ENCODE data around the gene DRD1.
A peak's percentile ranks its signal among the peaks of the same experiment; 100 is the strongest.

DRD1 gene

DNA sequence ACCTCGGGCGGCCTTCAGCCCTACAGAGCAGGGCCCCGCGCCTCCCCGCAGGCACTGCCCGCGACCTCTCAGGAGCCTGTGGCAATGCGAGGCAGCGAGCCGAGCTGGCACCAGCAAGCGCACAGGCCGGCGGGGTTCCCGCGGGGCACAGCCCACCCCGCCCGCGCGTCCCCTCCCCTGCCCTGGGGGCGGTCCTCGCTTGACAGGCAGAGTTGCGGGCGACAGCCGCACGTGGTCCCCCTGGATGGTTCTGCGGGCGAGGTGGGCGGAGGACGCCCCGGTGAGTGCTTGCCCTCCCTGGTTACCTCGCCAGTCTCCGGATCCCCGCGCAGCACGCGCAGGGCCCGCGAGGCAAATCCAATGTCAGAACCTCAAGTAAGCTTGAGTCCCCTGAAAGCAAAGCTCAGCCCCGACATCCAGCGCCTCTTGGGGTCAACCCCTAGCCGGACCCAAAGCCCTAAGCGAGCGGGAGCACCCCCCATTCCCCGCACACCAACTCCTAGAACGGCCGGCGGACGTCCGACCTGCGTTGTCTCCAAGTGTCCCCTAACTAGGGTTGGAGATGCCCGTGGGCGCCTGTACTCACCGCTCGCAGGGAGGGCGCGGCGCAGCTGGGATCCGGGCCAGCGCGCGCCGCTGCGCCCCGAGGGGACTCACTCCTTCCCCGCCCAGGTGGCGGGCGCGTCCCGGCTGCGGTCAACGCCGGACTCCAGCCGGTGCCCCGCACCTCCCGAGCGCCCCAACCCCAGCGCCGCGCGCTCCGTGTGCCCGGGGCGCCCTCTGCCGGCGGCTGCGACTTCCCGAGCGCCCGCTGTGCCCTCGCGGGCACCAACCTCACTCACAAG lies at the start of gene DRD1:
Gene DRD1 (minus strand): TSS at position 123 of the 845 bp plus-strand sequence. CDS start 1,083 bp downstream, outside the sequence.
- DNase-seq = peak; percentile 40 to 56
- TF ChIP-seq GATA1 (IDR thresholded peaks at IDR 0.05; ENCODE audit: low read depth, low read length) = no peak
- TF ChIP-seq POLR2A (IDR thresholded peaks at IDR 0.05; ENCODE audit: low read length) = no peak

DNA sequence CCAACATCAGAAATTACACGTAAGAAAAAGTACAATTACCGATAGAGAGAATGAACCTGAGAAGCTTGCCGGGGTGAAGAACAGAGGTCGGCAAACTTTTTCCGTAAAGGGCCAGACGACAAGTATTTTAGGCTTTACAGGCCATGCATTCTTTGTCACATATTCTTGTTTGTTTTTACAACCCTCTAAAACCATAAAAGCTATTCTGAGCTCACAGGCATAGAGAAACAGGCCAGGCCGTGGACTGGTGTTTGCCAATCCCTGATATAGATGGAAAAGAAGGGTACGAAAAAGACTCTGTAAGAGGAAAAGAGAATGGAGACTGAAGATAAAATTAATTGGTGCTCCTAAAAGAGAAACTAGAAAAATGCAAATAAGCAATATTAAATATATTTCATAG lies 49.7 kb upstream of the DRD1 start:
- TF ChIP-seq GATA1 (IDR thresholded peaks at IDR 0.05; ENCODE audit: low read depth, low read length) (no peak), POLR2A (IDR thresholded peaks at IDR 0.05; ENCODE audit: low read length) (no peak)
- no peak for DNase-seq

- TF ChIP-seq POLR2A (IDR thresholded peaks at IDR 0.05; ENCODE audit: low read length) (no peak), GATA1 (IDR thresholded peaks at IDR 0.05; ENCODE audit: low read depth, low read length) (no peak)
These were observed 49.3 kb upstream of the DRD1 start for GRCh38 chr5:175493260-175493659.

GRCh38 chr5:175491223-175491622 lies 47.2 kb upstream of the DRD1 start:
- no peak for DNase-seq
- TF ChIP-seq POLR2A (IDR thresholded peaks at IDR 0.05; ENCODE audit: low read length) = no peak
- TF ChIP-seq GATA1 (IDR thresholded peaks at IDR 0.05; ENCODE audit: low read depth, low read length) = no peak

More at GRCh38 chr5:175493260-175493659, 49.3 kb upstream of the DRD1 start:
- DNase-seq = no peak

GRCh38 chr5:175489693-175490443 lies 45.9 kb upstream of the DRD1 start:
- DNase-seq = no peak
- TF ChIP-seq GATA1 (IDR thresholded peaks at IDR 0.05; ENCODE audit: low read depth, low read length) (no peak), POLR2A (IDR thresholded peaks at IDR 0.05; ENCODE audit: low read length) (no peak)

GRCh38 chr5:175487514-175488222 lies 43.7 kb upstream of the DRD1 start:
- no peak for DNase-seq
- no peak for TF ChIP-seq POLR2A (IDR thresholded peaks at IDR 0.05; ENCODE audit: low read length)
- TF ChIP-seq GATA1 (IDR thresholded peaks at IDR 0.05; ENCODE audit: low read depth, low read length) = no peak

DNA sequence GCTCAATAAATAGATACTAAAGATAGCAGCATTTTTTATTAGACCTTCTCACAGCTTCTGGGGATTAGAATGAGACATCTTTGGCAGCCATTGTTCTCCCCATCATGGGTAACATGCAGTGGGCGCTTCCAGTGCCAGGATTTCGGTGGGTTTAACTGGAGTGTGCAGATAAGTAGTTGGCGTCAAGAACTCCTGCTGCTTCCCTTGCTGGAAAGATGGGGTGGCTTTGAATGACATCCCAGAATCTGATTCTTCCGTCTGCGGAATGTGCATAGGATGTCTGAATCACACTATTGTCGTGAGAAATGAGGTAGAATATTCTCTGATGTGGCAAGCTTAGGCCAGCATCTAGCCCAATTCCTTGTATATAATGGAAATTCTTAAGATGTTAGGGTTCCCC lies 41.6 kb upstream of the DRD1 start:
- no peak for DNase-seq

DNA sequence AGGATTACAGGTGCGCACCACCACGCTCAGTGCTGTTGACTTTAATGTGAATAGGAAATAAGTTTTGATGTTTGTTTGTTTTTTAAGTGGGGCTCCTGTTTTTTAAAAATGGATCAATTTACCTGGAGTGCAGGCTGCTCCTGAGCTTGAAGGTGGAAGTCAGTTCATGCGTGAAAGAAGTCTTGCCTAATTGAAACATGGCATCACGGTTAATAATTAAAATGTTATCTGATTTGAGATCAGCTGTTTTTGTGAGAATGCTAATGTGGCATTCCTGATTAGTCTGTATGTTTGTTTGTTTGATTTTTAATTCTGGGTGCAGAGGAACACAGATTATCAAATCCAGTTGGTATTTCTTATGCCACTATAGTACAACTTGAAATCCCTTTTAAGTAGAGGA lies 40.8 kb upstream of the DRD1 start:
- TF ChIP-seq POLR2A (IDR thresholded peaks at IDR 0.05; ENCODE audit: low read length) = no peak
- TF ChIP-seq GATA1 (IDR thresholded peaks at IDR 0.05; ENCODE audit: low read depth, low read length) = no peak
- DNase-seq = no peak

More for the DNA sequence above, 41.6 kb upstream of the DRD1 start:
- TF ChIP-seq GATA1 (IDR thresholded peaks at IDR 0.05; ENCODE audit: low read depth, low read length) (no peak), POLR2A (IDR thresholded peaks at IDR 0.05; ENCODE audit: low read length) (no peak)

DNA sequence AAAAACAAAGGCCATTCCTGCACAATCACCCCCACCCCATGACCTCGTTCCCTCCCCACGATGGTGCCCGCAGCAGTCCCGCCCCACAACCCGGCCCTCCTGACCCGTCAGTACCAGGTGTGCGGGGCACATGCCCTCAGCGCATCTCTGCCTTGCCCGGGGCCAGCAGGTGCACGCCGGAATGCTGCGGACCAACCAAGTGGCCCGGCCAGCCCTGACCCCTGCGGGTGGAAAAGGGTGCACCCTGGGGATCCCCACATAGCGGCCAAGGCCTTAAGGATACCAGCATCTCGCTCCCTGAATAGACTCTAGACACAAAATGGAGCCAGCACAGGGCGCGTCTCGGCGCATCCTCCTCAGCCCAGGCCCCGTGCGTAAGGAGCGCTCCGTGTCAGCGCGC lies 40.3 kb upstream of the DRD1 start:
- TF ChIP-seq GATA1 (IDR thresholded peaks at IDR 0.05; ENCODE audit: low read depth, low read length) (no peak), POLR2A (IDR thresholded peaks at IDR 0.05; ENCODE audit: low read length) (no peak)
- DNase-seq = no peak

- no peak for DNase-seq
- TF ChIP-seq GATA1 (IDR thresholded peaks at IDR 0.05; ENCODE audit: low read depth, low read length) = no peak
- no peak for TF ChIP-seq POLR2A (IDR thresholded peaks at IDR 0.05; ENCODE audit: low read length)
These were observed 39.4 kb upstream of the DRD1 start for GRCh38 chr5:175483337-175483736.

DNA sequence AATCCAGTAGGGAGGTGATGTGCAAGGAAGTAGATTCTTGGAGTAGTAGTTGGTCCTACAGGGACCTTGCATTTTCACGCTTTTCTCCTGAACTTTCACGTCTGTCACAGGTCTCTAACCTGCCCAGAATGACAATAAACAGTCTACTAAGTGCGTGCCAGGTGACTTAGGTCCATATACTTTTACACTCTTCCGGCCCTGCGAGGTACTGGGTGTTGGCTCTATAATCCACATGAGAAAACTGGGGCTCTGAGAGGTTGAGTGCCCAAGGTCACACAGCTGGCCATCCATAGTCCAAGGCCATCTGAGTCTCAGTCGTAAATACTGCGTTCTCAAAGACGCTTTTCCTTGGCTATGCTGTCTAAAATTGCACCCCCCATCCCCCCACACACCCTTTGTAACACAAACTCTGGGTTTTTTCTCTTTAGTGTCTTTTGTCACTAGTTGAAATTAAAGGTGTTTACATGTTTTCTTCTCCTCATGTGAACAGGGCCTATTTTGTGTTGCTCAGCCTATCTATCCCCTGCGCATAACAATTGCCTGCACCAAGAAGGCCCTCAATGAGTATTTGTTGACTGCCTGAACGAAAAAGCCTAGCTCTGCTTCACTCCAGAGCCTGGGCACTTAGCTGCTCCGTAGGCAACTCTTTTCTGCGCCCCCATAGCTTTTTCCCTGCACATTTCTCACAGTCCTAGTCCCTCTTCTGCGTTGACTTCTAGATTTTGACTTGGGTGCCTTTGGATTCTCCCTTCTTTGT lies 35.3 kb upstream of the DRD1 start:
- TF ChIP-seq POLR2A (IDR thresholded peaks at IDR 0.05; ENCODE audit: low read length) = no peak
- DNase-seq = peak in 1 of 2 experiments; percentile 45

- TF ChIP-seq GATA1 (IDR thresholded peaks at IDR 0.05; ENCODE audit: low read depth, low read length) (no peak), POLR2A (IDR thresholded peaks at IDR 0.05; ENCODE audit: low read length) (peak; percentile 80)
- peak; percentile 83 to 87 for DNase-seq
These were observed 34.6 kb upstream of the DRD1 start, which contains the start of gene SFXN1 for GRCh38 chr5:175478384-175479124. Gene SFXN1 (plus strand): TSS chr5:175478560. CDS start chr5:175492104, 13,544 bp downstream.

DNA sequence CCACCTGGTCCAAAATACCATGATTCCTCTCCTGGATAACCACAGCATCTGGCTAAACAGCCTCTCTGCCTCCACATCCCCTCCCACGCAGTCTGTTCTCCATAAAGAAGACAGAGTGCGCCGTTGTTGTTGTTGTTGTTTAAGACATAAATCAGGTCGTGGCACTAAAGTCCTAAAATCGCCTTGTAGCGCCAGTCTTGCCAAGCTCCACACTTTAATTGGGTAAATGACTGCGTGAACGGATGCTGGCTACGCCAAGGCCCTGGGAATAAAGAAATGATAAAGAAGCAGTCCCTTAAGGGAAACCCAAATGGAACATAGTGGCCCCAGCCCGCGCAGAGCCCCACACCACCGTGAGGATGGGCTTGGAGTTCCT lies 34.0 kb upstream of the DRD1 start:
- TF ChIP-seq POLR2A (IDR thresholded peaks at IDR 0.05; ENCODE audit: low read length) = no peak
- no peak for TF ChIP-seq GATA1 (IDR thresholded peaks at IDR 0.05; ENCODE audit: low read depth, low read length)
- DNase-seq = no peak

All from erythroblast (primary cell).